Stimulated activated CD4-positive, alpha-beta T cell treated with anti-CD3 and anti-CD28 coated beads, Interleukin-15, amount 100 ng/mL, for 48 hours (primary cell): ENCODE results near the gene UEVLD.

Experiments used
- DNase-seq, 2 donors: peaks; one replicate each; pipeline ENCODE4 v3.0.0-alpha.2; 2020; ENCODE audit warnings: low read depth in 2 of 2

UEVLD gene

GRCh38 chr11:18498039-18498438 is 90.5 kb downstream of the UEVLD start:
- no peak for DNase-seq

- no peak for DNase-seq
Measured at GRCh38 chr11:18495703-18496102, 92.8 kb downstream of the UEVLD start.

GRCh38 chr11:18495271-18495670 is 93.3 kb downstream of the UEVLD start:
- DNase-seq, result no peak

- no peak for DNase-seq
Measured at GRCh38 chr11:18493310-18493709, 95.2 kb downstream of the UEVLD start.

- DNase-seq, result no peak
Measured at GRCh38 chr11:18492888-18493287, 95.6 kb downstream of the UEVLD start.

GRCh38 chr11:18491924-18492323 is 96.6 kb downstream of the UEVLD start:
- no peak for DNase-seq

- no peak for DNase-seq
Measured at GRCh38 chr11:18490736-18491485, 97.6 kb downstream of the UEVLD start.

GRCh38 chr11:18490319-18490718 is 98.2 kb downstream of the UEVLD start:
- no peak for DNase-seq

- no peak for DNase-seq
Measured at GRCh38 chr11:18485913-18486528, 102.5 kb downstream of the UEVLD start.
